Amniotic stem cell (primary cell): ENCODE measurements around the gene PRTG.
"Not testable (repeated sequence)": the region's sequence is repeated elsewhere in the genome, so short reads cannot be mapped to it uniquely, and the experiment has no call there.

Experiments
- DNase-seq: peaks from one replicate; lab custom pipeline; 2025; lab: John Stamatoyannopoulos, UW

The PRTG gene

GRCh38 chr15:55742927-55743728 is at the start of gene PRTG:
Gene PRTG, minus strand, starts transcription at chr15:55743152. Its CDS starts 221 bp downstream, at chr15:55742931.
- DNase-seq, result peak; percentile 29

GRCh38 chr15:55791551-55792400 is 48.8 kb upstream of the PRTG start:
- no peak for DNase-seq

GRCh38 chr15:55789066-55789660 is 46.2 kb upstream of the PRTG start:
- DNase-seq, result no peak

GRCh38 chr15:55786341-55786740 is 43.4 kb upstream of the PRTG start:
- DNase-seq, result no peak

- DNase-seq, result not testable (repeated sequence)
Measured at GRCh38 chr15:55785593-55785992, 42.6 kb upstream of the PRTG start.

- no peak for DNase-seq
Measured at GRCh38 chr15:55784286-55784685, 41.3 kb upstream of the PRTG start.

GRCh38 chr15:55782901-55783300 is 39.9 kb upstream of the PRTG start:
- DNase-seq, result no peak

- no peak for DNase-seq
Measured at GRCh38 chr15:55780292-55780691, 37.3 kb upstream of the PRTG start.

GRCh38 chr15:55778932-55779331 is 36.0 kb upstream of the PRTG start:
- DNase-seq, result no peak

GRCh38 chr15:55775316-55775715 is 32.4 kb upstream of the PRTG start:
- no peak for DNase-seq

GRCh38 chr15:55774113-55774970 is 31.4 kb upstream of the PRTG start:
- DNase-seq, result no peak

GRCh38 chr15:55770806-55771205 is 27.9 kb upstream of the PRTG start:
- DNase-seq, result no peak

- DNase-seq, result no peak
Measured at GRCh38 chr15:55770261-55770660, 27.3 kb upstream of the PRTG start.

GRCh38 chr15:55768670-55769185 is 25.8 kb upstream of the PRTG start:
- DNase-seq, result no peak

- DNase-seq, result no peak
Measured at GRCh38 chr15:55766676-55767075, 23.7 kb upstream of the PRTG start.

GRCh38 chr15:55764398-55764797 is 21.4 kb upstream of the PRTG start:
- no peak for DNase-seq

GRCh38 chr15:55758580-55758986 is 15.6 kb upstream of the PRTG start:
- no peak for DNase-seq

GRCh38 chr15:55753433-55753832 is 10.5 kb upstream of the PRTG start:
- DNase-seq, result not testable (repeated sequence)

- no peak for DNase-seq
Measured at GRCh38 chr15:55750706-55751105, 7.8 kb upstream of the PRTG start.

- no peak for DNase-seq
Measured at GRCh38 chr15:55743729-55744655, 1.0 kb upstream of the PRTG start.
